Lower leg skin (tissue), 3 donors: ENCODE measurements around the gene ABCC4.

Source experiments
- POLR2A ChIP-seq, 2 donors: fragments of 450-650 bp; IDR thresholded peaks; one replicate each; pipeline ENCODE4 v1.6.1; 2016 to 2017; ENCODE audit warnings: antibody characterized with exemption in 2 of 2, mild to moderate bottlenecking in 1 of 2, moderate library complexity in 1 of 2
- TF ChIP-seq, protein P1 (sequence below), 3 donors: fragments of 450-650 bp; IDR thresholded peaks; one replicate each; pipeline ENCODE4 v1.5.1; 2016; ENCODE audit warnings: antibody characterized with exemption in 3 of 3, mild to moderate bottlenecking in 3 of 3, moderate library complexity in 2 of 3

DNA sequence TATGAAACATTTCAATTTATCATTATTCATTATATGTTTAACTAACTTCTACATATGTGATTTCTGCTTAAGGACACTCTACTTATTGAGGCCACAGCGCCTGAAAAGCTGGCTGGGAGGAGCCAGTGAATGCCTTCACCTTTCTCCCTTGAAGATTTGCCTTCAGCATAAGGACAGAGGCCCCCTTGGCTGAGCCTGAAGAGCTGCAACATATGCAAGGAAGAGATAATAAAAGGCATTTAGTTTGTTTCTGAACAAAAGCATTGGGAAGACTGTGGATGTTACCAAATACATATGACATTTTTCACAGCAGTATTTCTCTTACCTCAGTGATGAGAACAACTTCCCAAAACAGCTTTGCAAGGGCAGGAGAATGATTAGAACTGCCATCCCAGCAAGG, 92.1 kb downstream of the ABCC4 start:
- TF ChIP-seq, protein P1, sequence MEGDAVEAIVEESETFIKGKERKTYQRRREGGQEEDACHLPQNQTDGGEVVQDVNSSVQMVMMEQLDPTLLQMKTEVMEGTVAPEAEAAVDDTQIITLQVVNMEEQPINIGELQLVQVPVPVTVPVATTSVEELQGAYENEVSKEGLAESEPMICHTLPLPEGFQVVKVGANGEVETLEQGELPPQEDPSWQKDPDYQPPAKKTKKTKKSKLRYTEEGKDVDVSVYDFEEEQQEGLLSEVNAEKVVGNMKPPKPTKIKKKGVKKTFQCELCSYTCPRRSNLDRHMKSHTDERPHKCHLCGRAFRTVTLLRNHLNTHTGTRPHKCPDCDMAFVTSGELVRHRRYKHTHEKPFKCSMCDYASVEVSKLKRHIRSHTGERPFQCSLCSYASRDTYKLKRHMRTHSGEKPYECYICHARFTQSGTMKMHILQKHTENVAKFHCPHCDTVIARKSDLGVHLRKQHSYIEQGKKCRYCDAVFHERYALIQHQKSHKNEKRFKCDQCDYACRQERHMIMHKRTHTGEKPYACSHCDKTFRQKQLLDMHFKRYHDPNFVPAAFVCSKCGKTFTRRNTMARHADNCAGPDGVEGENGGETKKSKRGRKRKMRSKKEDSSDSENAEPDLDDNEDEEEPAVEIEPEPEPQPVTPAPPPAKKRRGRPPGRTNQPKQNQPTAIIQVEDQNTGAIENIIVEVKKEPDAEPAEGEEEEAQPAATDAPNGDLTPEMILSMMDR (IDR thresholded peaks at IDR 0.05), result no peak
- TF ChIP-seq POLR2A (IDR thresholded peaks at IDR 0.05), result no peak
